Measurements from ENCODE around the gene PLEKHG3. TPM values are rescaled to one million over a fixed set of nuclear protein-coding genes. Genes with fewer than 3 reads are reported as not detected.

Gene PLEKHG3
- total and polyA plus RNA-seq, 10 of the 15 experiments (the other 5 are each of a cell fraction or from before 2014, with no cell fraction given): 0.03 to 0.73 (median 0.07) TPM; not detected in 5

DNA sequence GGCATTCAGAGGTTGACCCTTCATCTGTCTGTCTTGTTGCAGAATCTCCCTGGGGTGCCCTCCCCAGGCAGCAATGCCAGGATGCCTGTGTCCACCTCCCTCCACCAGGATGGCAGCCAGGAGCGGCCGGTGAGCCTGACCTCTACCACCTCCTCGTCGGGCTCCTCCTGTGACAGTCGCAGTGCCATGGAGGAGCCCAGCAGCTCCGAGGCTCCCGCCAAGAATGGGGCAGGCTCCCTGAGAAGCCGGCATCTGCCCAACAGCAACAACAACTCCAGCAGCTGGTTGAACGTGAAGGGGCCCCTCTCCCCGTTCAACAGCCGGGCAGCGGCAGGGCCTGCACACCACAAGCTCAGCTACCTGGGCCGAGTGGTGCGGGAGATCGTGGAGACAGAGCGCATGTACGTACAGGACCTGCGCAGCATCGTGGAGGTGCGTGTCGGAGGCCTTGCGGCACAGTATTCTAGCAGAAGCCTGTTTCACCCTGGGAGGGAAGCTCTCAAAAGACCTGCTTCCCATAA lies 23.4 kb downstream of the PLEKHG3 start:
- H3K27me3 ChIP-seq (replicated peaks in 1 of 2; ENCODE audit: control insufficient read depth in 2 of 2, insufficient read depth in 2 of 2, low read length in 1 of 2): no peaks in the 10 kb centered on the region; a peak in 3 of 4 replicates
- no peak overlapping the region for H3K4me3 ChIP-seq
- ATAC-seq (no peak), FAIRE-seq (no peak), DNase-seq (ENCODE audit: low read depth, low spot score) (no peak)
- H3K27ac ChIP-seq (ENCODE audit: control insufficient read depth, insufficient read depth): no peak overlapping the region
- H3K9ac ChIP-seq (ENCODE audit: control insufficient read depth, insufficient read depth, low read length): no peak overlapping the region
- no peaks in the 10 kb centered on the region for H3K79me2 ChIP-seq (ENCODE audit: control insufficient read depth, insufficient read depth, low read length)
- no peak overlapping the region for H3K4me2 ChIP-seq (ENCODE audit: control insufficient read depth, insufficient read depth)
- H2AFZ ChIP-seq (ENCODE audit: control insufficient read depth, low read depth, low read length): no peak overlapping the region
- H3K36me3 ChIP-seq (ENCODE audit: control insufficient read depth in 2 of 2, insufficient read depth in 2 of 2, low read length in 1 of 2): no peaks in the 10 kb centered on the region
- ChIA-PET RAD21 (ENCODE audit: unreplicated experiment) (no interaction called here), SMC1A (ENCODE audit: uncharacterized antibody, unreplicated experiment) (no interaction called here), CTCF (interaction anchor here (1.1 kb wide), 1 partner anchor 241 kb away, joined by 3 read pairs; no protein-coding TSS in a partner anchor), POLR2A (no interaction called here)
- intact Hi-C loops (cut with micrococcal nuclease; ENCODE audit: unreplicated experiment) (no loop called here), in situ Hi-C loops (cut with MboI) (no loop called here)
- no peaks in the 10 kb centered on the region for H3K4me1 ChIP-seq (ENCODE audit: control insufficient read depth, insufficient read depth, low read length)
- H4K20me1 ChIP-seq (ENCODE audit: control insufficient read depth, insufficient read depth): no peaks in the 10 kb centered on the region
- BruUV-seq (replicated peaks): no TSS peak
- H3K9me3 ChIP-seq (replicated peaks; ENCODE audit: control insufficient read depth, insufficient read depth, low read length): no peaks in the 10 kb centered on the region
- WGBS (ENCODE audit: insufficient coverage, insufficient replicate concordance, low lambda C conversion rate, missing lambda C conversion rate): 68% methylated on average over 22 of the region's 22 CpGs
- TF ChIP-seq IKZF1 (conservative IDR thresholded peaks at IDR 0.05): no peak
- TF ChIP-seq STAT3 (IDR thresholded peaks at IDR 0.05; ENCODE audit: low read depth, low read length): no peak

DNA sequence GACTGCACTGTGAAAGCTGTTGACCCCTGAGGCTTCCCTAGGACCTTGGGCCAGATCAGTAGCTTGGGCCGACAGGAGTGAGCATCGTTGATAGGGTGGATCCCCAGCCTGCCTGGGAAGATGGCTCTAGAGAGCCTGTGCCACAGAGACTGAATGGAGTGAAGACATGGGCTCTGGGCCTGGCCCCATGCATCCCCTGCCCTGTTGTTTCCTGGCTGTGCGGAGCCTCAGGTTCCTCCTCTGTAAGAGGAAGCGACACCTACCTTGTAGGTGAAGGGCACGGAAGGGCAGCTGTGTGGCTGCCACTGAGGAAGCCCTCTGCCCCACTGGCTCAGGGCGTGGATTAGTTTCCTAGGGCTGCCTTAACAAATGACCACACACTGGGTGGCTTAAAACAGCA lies 23.9 kb downstream of the PLEKHG3 start:
- FAIRE-seq: no peak
- CTCF ChIA-PET: no interaction called here
- Histone ChIP-seq H2AFZ (ENCODE audit: control insufficient read depth, low read depth, low read length) (no peak overlapping the region), H3K4me3 (no peak overlapping the region), H3K27ac (ENCODE audit: control insufficient read depth, insufficient read depth) (no peak overlapping the region), H3K4me1 (ENCODE audit: control insufficient read depth, insufficient read depth, low read length) (no peaks in the 10 kb centered on the region), H3K9me3 (replicated peaks; ENCODE audit: control insufficient read depth, insufficient read depth, low read length) (no peaks in the 10 kb centered on the region), H3K4me2 (ENCODE audit: control insufficient read depth, insufficient read depth) (no peak overlapping the region), H3K79me2 (ENCODE audit: control insufficient read depth, insufficient read depth, low read length) (no peaks in the 10 kb centered on the region), H3K36me3 (ENCODE audit: control insufficient read depth in 2 of 2, insufficient read depth in 2 of 2, low read length in 1 of 2) (no peaks in the 10 kb centered on the region), H3K27me3 (replicated peaks in 1 of 2; ENCODE audit: control insufficient read depth in 2 of 2, insufficient read depth in 2 of 2, low read length in 1 of 2) (no peaks in the 10 kb centered on the region; a peak in 3 of 4 replicates), H4K20me1 (ENCODE audit: control insufficient read depth, insufficient read depth) (no peaks in the 10 kb centered on the region), H3K9ac (ENCODE audit: control insufficient read depth, insufficient read depth, low read length) (no peak overlapping the region)
- SMC1A ChIA-PET (ENCODE audit: uncharacterized antibody, unreplicated experiment): no interaction called here
- intact Hi-C loops (cut with micrococcal nuclease; ENCODE audit: unreplicated experiment): no loop called here
- DNase-seq (ENCODE audit: low read depth, low spot score): no peak
- ATAC-seq: no peak
- POLR2A ChIA-PET: no interaction called here
- RAD21 ChIA-PET (ENCODE audit: unreplicated experiment): no interaction called here
- BruUV-seq (replicated peaks): no TSS peak
- in situ Hi-C loops (cut with MboI): no loop called here
- 18% methylated on average over 6 of the region's 6 CpGs for WGBS (ENCODE audit: insufficient coverage, insufficient replicate concordance, low lambda C conversion rate, missing lambda C conversion rate)
- TF ChIP-seq, protein P1, sequence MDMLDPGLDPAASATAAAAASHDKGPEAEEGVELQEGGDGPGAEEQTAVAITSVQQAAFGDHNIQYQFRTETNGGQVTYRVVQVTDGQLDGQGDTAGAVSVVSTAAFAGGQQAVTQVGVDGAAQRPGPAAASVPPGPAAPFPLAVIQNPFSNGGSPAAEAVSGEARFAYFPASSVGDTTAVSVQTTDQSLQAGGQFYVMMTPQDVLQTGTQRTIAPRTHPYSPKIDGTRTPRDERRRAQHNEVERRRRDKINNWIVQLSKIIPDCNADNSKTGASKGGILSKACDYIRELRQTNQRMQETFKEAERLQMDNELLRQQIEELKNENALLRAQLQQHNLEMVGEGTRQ (IDR thresholded peaks at IDR 0.05; ENCODE audit: borderline replicate concordance, low read depth, low read length): no peak
- TF ChIP-seq, protein P2, sequence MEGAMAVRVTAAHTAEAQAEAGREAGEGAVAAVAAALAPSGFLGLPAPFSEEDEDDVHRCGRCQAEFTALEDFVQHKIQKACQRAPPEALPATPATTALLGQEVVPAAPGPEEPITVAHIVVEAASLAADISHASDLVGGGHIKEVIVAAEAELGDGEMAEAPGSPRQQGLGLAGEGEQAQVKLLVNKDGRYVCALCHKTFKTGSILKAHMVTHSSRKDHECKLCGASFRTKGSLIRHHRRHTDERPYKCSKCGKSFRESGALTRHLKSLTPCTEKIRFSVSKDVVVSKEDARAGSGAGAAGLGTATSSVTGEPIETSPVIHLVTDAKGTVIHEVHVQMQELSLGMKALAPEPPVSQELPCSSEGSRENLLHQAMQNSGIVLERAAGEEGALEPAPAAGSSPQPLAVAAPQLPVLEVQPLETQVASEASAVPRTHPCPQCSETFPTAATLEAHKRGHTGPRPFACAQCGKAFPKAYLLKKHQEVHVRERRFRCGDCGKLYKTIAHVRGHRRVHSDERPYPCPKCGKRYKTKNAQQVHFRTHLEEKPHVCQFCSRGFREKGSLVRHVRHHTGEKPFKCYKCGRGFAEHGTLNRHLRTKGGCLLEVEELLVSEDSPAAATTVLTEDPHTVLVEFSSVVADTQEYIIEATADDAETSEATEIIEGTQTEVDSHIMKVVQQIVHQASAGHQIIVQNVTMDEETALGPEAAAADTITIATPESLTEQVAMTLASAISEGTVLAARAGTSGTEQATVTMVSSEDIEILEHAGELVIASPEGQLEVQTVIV (IDR thresholded peaks at IDR 0.05; ENCODE audit: borderline replicate concordance, partially characterized antibody): no peak
- TF ChIP-seq GATAD2B (conservative IDR thresholded peaks at IDR 0.05; ENCODE audit: low read depth) (no peak), PAX5 (IDR thresholded peaks at IDR 0.05; ENCODE audit: borderline replicate concordance, low read depth, low read length) (no peak), RUNX3 (IDR thresholded peaks at IDR 0.05; ENCODE audit: low read length) (no peak), BACH1 (IDR thresholded peaks at IDR 0.05; ENCODE audit: borderline replicate concordance) (no peak)
- TF ChIP-seq, protein P3, sequence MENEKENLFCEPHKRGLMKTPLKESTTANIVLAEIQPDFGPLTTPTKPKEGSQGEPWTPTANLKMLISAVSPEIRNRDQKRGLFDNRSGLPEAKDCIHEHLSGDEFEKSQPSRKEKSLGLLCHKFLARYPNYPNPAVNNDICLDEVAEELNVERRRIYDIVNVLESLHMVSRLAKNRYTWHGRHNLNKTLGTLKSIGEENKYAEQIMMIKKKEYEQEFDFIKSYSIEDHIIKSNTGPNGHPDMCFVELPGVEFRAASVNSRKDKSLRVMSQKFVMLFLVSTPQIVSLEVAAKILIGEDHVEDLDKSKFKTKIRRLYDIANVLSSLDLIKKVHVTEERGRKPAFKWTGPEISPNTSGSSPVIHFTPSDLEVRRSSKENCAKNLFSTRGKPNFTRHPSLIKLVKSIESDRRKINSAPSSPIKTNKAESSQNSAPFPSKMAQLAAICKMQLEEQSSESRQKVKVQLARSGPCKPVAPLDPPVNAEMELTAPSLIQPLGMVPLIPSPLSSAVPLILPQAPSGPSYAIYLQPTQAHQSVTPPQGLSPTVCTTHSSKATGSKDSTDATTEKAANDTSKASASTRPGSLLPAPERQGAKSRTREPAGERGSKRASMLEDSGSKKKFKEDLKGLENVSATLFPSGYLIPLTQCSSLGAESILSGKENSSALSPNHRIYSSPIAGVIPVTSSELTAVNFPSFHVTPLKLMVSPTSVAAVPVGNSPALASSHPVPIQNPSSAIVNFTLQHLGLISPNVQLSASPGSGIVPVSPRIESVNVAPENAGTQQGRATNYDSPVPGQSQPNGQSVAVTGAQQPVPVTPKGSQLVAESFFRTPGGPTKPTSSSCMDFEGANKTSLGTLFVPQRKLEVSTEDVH (IDR thresholded peaks at IDR 0.05; ENCODE audit: low read depth, partially characterized antibody): no peak
- TF ChIP-seq, protein P4, sequence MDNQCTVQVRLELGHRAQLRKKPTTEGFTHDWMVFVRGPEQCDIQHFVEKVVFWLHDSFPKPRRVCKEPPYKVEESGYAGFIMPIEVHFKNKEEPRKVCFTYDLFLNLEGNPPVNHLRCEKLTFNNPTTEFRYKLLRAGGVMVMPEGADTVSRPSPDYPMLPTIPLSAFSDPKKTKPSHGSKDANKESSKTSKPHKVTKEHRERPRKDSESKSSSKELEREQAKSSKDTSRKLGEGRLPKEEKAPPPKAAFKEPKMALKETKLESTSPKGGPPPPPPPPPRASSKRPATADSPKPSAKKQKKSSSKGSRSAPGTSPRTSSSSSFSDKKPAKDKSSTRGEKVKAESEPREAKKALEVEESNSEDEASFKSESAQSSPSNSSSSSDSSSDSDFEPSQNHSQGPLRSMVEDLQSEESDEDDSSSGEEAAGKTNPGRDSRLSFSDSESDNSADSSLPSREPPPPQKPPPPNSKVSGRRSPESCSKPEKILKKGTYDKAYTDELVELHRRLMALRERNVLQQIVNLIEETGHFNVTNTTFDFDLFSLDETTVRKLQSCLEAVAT (IDR thresholded peaks at IDR 0.05): no peak
